Kasumi-1 (cell line): ENCODE data around the gene SEL1L3.
"Not testable (repeated sequence)": the region's sequence is repeated elsewhere in the genome, so short reads cannot be mapped to it uniquely, and the experiment has no call there.

Experiments
- DNase-seq, 2 experiments: peaks; one replicate each; lab custom pipeline; 2025; lab: John Stamatoyannopoulos, UW

The SEL1L3 gene

DNA sequence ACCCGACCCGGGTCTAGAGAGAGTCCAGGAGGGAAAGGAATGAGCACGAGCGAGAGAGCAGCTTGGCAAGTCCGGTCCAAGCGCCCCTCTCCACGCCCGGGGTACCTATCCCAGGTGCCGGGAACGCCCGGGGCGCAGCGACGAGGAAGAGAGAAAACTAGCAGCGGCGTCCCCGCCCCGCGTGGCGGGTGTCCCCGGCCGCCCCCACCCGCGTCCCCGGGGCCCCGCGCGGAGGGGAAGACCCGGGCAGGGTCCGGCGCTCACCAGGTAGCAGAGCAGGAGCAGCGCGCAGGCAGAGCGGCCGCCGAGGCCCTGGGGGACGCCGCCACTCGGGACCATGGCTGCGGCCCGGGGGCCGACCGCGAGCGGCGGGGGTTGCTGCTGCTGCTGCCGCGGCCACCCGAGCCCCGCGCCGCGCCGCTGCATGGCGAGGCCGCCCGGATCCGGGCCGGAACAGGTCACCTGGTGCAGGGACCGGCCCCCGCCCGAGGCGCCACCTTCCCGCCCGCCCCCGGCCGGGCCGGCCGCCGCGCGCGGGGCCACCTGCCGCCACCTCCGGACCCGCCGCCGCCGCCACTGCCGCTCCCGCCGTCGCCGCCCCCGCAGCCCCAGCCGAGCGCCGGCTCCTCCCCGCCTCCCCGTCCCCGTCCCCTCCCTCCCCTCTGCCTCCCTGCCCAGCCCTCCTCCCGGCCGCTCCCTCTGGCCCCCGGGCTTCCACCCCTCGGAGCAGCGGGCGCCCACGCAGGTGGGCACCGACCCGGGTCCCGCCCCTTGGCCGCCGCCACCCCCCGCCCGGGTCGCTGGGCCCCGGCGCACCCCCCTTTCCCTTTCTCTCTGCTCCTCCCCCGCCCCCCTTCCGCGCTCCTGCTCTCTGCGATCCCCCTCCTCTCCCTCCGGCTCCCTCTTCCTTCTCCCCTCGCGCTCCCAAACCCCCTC, at the start of gene SEL1L3:
TSS of gene SEL1L3 (minus strand) at position 578 of the 936 bp plus-strand sequence. CDS start at position 426, 152 bp downstream.
- DNase-seq = no peak

DNA sequence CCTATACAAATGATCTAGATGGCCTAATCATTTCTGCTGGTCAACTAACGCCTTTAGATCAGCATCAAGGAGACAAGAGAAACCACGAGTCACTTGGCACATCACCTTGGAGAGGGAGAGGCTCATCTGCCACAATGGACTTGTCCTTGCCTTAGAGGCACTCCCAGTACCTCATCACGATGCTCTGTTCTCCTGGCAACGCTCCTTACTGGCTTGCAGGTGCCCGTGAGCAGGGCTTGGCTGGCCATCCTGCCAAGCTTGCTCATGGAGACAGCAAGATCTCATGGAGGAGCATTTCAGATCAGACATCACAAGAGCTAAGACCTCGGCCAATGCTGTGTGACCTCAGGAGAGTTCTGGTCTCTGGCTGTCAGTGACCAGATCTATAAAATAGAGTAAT, 48.6 kb upstream of the SEL1L3 start:
- DNase-seq = no peak

DNA sequence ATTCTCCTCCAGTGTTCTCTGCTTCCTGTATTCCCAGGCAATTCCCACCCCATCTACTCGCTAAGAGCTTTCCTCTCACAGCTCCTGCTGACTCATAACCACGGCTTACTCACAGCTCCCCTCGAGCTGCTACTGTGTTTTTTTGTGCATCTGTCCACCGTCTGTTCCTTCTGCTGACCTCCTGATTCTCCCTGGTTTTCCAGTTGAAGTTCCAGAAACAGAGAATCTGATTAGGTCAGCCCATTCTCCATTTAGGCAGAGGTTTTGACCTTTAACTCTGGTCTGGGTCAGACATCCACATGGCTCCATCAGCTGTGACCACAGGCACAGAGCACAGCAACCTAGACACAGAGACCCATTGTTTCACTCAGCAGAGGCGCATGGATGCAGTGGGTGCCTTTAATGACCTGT, 45.7 kb upstream of the SEL1L3 start:
- peak in 1 of 2 experiments; percentile 8 for DNase-seq

DNA sequence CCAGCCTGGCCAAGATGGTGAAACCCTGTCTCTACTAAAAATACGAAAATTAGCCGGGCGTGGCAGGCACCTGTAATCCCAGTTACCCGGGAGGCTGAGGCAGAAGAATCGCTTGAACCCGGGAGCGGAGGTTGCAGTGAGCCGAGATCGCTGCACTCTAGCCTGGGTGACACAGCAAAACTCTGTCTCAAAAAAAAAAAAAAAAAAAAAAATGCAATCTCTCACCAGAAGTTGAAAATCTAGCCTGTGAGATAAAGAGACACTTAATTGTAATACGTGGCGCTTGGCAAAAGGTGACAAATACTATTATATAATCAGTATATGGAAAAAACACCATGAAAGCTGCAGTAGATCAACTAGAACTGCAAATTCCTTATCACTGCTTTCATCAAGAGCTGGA, 43.3 kb upstream of the SEL1L3 start:
- not testable (repeated sequence) for DNase-seq

DNA sequence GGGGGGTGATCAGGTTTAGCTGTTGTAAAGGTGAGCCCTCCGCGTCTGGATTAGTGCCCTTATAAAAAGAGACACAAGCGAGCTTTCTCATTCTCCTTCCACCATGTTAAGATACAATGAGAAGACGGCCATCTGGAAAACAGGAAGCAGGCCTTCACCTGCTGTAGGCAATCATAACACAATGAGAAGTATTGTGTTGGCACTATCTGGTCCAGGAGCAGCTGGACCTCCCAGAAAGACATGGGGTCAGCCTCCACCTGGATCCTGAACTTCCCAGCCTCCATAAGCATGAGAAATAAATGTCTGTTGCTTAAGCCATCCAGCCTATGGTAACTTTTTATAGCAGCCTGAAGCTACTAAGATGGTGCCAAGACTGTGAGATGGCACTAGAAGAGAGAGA, 42.6 kb upstream of the SEL1L3 start:
- DNase-seq = no peak

DNA sequence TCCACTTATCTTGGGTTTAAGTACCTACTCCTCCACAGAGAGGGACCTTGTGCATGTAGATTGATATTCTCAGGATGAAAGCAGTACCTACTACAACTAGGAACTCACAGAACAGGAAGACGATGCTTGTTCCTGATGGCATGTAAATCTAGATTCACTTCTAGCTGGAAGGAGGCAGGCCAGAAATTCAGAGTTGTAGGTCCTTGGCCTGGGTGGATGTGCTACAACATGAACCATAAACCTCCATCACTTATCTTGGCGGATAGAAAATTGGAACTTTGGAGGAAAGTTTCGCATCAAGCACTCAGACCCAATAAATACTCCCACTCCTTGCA, 41.9 kb upstream of the SEL1L3 start:
- no peak for DNase-seq

DNA sequence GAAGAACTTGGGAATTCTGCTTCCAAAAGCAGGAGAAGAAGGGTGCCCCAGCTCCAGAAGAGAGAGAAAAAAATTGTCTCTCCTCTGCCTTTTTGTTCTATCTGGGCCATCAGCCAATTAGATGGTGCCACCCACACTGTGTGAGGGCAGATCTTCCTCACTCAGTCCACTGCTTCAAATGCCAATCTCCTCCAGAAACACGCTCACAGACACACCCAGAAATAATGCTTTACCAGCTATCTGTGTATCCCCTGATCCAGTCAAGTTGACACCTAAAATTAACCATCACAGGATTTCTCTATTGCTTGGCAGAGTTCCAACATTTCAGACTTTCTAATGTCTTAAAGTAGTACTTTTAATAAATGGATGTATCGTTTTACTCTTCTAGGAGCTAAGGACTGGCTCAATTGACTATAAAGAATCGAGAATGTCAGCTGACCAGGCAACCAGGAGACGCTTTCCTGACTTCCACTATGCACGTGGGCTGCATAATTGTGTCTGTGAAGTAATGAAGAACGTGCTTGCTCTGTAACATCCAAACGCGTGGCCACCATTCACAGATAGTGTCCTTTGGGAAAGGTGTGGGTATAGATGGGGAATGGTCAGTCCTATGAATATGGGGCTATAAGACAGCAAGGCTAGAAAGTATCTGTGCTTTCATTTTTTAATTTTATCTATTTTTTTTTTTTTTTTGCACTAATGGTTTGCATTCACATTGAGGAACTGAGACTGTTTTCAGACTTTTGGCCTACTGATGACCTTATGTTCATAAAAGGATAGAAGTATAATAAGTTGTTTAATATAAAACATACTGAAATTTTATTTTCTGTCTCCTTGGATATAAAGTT, 41.3 kb upstream of the SEL1L3 start:
- DNase-seq = no peak

DNA sequence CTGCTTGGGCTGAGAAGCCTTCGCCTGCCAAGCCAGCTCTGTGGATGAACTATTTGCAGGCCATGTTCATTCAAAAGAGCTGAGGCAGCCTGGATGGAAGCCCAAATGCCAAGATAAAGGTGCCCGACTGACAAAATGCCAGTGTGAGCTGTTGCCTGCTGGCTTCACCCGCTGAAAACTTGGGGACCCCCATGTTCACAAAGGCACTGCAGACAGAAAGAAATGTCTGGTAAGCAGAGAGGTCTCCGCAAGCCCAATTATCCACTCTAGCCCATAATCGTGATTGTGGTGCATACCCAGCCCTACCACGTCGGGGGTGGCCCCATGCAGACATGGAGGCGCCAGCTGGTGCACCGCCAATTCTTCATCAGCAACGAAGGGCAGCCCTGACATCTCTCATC, 38.2 kb upstream of the SEL1L3 start:
- no peak for DNase-seq

DNA sequence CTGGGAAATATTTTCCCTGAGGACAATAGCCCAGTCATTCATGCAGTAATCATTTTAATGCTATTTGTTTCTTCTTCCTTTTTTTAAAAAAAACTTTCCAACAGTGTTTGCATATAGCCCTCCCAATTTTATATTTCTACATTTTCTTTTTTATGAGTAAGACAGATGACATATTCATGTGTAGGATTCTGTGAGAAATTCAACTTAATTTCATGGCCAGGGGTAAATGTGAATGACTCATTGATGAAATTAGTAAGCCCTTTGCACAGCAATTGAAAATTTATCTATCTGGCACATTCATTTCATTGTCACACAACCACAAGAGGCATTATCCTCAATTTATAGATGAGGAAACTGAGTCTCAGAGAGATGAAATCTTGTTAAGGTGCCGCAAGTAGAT, 37.5 kb upstream of the SEL1L3 start:
- no peak for DNase-seq

DNA sequence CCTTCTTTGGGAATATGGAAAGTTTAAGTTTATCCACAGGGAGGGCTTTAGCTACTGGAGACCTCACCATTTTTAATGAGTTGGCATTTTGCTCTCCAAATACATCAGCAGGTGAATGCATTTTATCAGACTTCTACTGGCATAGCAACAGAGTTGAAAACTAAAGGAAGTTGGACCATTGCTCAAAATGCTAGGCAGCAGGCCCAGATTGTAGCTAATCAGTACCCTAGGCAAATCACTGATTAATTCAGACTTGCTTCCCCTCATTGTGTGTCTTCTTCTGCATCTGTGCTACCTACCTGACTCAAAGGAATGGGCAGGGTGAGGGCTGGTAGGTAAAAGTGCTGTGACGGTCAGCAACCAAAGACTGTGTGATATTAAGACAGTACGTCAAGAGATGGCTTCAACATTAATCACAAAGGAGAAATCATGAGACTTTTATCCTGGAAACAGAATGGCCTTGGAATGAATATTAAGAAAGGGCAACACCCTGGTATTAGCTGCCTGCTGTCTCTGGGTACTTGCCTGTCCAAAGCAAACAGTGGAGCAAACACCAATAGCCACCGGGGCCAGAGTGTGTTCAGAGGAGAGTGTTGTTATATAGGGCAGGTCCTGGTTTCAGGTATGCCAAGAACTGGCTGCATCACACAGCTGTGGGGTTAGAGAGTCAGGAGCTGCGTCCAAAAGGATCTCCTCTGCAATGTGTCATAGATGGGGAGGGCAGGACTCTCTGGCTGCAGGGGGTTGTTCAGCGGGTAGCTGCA, 34.2 kb upstream of the SEL1L3 start:
- DNase-seq = no peak

DNA sequence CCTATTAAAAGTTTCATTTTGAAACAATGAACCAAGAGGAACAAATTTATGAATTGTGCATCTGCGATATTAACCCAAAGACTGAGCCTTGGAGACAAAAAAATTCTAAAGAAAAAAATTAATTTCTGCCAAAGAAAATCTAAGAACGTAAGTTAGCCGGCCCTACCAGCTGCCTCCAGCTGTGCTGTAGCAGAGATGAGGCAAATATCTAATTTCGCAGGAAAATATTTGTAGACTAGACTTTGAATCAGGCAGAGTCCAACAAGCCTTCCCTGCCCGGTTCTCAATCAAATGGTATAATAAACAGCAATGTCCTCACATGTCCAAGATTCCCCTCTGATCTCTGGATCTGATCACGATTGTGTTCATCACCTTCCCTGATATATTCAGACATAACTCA, 30.0 kb upstream of the SEL1L3 start:
- no peak for DNase-seq

DNA sequence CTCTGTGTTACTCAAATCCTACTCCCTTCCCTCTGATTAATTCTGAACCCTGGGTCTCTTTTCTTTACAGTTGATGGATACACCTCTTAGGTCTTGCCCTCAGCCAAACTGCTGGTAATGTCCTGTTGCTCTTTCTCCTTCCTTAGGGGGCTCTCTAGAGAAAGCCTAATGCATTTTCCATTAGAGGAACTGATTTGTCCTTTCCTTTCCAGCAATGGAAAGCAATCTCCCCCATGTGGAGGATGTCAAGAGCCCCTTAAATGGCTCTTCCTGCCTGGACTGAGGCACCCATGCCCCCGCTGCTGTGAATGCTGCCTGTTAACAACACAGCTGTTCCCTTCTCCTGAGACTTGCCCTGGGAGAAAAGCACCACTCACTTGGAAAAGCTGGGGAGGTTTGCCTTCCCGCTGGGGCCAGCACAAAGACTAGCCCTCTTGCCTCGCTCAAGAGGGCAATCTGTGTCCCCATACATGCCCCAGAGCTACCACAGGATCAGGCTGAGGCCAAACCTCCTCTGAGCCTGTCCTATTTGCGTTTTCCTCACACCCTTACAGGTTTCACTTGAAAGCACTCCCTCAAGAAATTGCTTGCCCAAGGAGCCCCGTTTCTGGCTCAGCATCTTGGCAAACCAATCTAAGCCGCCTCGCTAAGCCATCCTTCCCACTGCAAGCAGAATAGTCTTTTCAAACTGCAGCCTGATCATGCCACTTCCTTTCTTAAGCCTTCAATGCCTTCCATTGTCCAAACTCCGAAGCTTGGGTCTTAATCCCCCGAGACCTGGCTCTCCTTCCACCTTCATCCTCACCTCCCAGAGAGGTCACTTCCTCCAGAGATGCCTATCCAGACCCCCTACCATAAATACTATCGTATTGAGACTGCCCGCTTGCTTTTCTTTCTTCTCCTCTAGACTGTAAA, 28.0 kb upstream of the SEL1L3 start:
- DNase-seq = no peak

DNA sequence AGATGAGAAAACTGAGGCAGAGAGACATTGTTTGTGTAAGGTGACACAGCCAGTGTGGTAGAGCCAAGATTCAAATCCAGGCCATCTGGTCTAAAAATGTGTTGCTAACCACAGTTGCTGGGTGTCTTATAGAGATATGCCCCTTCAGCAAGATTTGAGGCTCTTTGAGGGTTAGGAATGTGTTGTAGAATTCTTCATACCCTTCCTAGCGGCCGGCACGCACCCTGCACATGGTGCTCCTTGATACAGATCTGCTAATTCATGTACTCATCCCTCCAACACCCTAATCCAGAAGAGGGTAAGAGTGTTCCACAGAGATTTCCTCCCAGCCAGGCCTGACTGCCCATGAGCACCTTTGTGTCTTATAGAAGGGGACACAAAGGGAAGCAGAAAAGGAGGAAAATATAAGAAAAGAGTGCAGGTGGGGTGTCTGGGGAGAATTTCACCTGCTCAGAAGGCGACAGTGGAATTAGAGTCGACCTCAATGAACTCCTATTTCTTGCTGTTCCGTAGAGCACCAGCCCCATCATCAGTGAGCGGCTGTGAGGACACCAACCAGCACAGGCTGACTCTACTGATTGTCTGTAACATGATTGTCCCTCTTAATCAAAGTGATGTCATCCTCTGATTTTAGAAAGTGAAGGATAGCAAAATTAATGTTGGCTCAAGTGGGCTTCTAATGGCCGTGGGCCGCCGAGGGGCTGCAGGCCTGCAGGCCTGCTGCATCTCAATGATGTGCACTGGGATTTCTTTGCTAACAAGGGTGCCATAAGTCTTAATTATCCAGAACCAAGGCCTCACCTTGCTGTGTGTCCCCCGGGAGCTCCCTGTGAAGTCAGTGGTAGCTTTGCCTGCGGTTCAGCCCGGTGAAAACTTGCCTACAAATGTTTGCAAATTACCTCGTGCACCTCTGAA, 27.1 kb upstream of the SEL1L3 start:
- no peak for DNase-seq

DNA sequence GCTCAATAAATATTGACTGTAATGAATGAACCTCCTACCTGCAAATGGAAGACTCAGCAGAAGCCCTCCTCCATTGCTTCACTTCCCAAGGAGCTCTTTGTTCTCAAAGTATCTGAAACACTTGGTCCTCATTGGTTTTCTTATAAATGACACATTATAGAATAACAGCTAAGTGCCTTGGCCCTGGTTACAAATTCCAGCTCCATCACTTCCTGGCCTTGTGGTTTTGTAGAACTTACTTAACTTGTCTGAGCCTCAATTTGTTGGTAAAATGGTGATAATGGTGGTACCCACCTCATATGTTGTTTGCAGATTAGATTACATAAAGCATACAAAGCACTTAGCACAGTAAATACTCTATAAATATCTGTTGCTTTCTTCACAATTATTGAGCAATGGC, 26.0 kb upstream of the SEL1L3 start:
- no peak for DNase-seq

DNA sequence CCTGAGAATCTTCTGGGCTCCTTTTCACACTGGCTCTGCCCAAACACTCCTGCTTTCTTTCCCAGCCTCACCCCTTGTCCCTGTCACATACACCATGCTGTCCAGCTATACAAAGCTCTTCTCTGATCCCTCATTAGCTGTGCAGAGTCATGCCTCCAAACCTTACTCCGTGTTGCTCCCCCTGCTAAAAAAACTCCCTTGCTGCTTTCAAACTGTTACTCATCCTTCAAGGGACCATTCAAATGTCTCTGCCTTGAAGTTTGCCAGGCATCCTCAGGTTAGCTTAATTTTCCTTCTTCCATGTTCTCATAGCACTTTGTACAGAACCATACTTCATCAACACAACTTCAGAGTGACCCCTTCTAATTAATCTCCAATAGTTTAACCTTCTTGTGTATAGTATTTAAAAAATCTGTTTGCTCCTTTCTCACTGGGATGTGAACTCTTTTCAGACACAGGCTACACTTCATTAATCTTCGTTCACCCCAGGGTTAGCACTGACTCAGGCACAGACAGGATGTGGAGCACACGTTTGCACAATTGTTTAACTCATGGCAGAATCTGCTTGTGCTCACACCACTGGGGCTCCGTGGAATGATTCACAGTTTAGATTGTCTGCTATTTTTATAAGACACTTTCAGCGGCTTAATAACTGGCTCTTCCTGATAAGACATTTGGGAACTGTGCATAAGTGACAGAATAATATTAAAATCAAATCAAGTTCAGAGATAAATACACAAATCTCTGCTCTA, 21.4 kb upstream of the SEL1L3 start:
- DNase-seq = no peak

DNA sequence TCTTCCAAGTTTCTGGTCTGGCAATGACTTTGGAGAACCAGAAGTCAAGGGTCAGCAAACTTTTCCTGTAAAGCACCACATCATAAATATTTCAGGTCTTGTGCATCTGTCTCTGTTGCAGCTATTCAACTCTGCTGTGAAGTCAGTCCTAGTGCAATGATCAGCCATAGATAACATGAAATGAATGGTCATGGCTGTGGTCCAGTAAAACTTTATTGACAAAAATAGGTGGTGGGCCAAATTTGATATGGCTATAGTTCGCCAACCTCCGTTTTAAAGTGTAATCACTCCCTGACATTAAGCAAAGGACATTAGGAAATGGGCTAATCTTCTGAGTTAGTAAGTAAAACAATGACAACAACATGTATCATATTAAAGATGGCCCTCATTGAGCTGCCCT, 20.8 kb upstream of the SEL1L3 start:
- no peak for DNase-seq

DNA sequence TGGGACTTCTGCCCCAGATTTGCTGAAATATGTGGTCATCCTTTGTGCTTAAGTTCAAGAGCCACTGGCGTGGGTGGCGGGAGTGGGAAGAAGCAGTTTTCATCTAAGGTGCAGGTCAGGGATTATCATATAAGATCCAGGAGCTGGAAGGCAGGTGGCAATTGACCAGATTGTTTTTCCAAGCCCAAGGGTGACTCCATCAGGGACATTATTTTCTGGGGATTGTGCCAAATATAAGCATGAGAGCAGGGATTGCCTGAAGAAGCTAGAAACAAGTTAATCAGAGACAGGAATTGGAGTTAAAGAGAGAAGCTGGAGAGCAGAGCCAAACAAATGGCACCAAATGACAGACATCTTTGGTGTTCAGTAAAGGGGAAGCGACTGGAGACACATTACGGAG, 19.4 kb upstream of the SEL1L3 start:
- no peak for DNase-seq

DNA sequence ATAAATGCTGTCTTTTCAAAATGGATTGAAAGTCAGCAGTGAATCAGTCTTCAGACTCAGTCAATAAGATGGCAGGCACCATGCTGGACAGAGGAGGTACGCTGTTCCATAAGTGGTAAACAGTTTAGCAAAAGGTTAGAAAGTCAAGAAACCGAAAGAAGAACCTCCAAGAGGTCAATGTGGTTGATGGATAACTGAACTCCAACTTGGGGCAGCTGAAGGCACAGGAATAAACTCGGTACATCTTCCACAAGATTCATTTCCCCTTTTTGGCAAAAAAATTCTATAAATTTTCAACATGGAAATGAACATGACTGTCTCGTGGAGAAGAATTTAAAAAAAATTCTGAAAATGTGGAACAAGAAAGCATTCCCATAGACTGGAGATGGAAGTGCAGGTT, 18.4 kb upstream of the SEL1L3 start:
- no peak for DNase-seq

DNA sequence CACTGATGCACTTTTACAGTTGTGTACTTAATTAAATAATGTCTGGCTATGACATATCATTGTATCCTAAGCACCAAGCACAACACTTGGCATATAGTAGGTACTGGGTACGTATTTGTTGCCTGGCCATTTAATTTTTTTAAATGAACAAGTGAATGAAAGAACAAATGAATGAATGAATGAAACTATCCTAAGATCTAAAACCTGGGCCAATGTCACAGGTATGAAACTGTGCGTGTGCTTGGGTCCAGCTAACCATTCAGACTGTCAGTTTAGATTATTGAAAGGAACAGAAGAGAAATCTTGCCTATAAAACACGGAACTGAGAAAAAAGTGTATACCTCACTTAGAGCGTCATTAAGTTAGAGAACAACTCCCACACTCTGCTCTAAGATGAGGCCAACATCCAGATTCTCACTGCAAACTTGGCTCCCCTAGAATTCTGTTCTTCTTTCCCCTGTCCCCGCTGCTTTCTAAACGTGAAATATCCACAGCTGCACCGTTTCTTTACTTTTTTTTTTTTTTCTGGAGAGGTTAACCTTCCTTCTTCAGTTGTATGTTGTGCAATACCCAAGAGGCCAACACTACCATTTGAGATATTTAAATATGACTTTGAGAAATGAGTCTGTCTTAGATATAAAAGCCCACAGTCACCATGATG, 17.3 kb upstream of the SEL1L3 start:
- DNase-seq = no peak
